NCI-H345 treated with DMSO at 0.1 percent for 48 hours (cell line): ENCODE measurements around the gene HS6ST1.

Experiments
- DNase-seq: peaks from one replicate; lab custom pipeline; 2025; ENCODE audit not compliant: unreplicated experiment; lab: John Stamatoyannopoulos, UW

HS6ST1 gene

GRCh38 chr2:128284037-128284441 is 34.6 kb downstream of the HS6ST1 start:
- DNase-seq = no peak

GRCh38 chr2:128282976-128283810 is 35.5 kb downstream of the HS6ST1 start:
- no peak for DNase-seq

DNA sequence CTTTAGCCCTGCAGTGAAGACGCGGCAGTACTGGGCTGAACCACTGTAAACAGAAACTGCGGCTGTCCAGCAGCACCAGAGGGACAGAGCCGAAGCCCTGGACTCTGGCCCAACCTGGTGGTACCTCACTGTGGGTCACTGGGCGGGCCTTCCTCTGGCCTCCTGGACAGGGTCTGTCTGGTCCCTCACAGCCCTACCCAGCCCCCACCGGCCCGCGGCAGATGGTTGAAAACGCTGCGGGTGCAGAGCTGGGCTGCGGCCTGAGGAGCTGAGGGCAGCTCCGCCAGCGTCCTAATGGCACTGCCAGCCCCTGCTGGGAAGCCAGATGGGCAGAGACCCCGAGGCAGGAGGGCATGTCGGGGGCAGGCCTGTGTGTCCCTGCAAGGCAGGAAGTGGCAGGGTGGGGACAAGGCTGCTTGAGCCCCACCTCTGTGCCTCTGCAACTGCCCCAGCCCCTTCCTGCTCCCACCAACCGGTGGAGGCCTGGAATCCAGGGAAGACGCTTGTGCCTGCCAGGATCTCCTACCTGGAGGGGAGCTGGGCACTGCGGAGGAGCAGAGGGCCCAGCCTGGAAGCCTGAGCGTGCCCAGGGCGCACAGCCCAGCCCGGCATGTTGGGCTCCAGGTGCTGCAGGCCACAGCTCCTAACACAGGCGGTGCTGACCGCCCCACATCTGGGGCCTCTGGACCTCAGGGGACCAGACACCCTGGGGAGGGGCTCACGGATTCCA is 36.3 kb downstream of the HS6ST1 start:
- DNase-seq = no peak

DNA sequence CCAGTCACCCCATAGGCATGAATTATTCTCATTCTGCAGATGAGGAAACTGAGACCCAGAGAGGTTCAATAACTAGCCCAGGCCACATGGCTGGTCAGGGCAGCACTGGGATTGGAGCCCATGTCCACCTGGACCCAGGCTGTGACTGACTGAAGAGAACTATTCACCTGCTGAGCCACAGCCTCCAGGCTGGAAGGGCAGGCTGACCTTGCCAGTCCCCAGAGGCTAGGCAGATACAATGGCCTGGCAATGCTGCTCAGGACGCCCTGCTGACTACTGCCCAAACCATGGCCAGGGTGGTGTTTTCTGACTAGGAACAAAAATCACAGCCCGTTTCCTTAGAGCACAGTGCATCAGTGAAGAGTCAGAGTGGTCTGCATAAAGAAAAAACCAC is 36.8 kb downstream of the HS6ST1 start:
- no peak for DNase-seq

GRCh38 chr2:128280901-128281321 is 37.8 kb downstream of the HS6ST1 start:
- no peak for DNase-seq

GRCh38 chr2:128280158-128280871 is 38.4 kb downstream of the HS6ST1 start:
- DNase-seq = no peak

DNA sequence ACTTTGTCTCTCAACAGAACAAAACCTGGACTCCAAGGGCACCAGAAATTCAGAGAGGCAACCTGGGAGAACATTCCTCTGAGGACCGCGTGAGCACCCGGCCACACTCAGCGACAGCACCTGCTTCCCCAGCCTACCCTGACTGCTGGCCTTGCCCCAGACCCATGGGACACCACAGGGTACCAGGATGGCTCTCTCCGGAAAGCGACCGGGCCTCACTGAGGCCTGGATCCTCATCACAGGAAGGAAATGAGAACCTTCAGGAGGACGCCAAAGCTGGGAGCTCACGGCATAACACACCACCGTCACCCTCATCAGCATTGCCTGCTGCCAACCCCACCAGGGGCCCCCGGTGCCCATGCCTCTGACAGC is 38.9 kb downstream of the HS6ST1 start:
- no peak for DNase-seq

DNA sequence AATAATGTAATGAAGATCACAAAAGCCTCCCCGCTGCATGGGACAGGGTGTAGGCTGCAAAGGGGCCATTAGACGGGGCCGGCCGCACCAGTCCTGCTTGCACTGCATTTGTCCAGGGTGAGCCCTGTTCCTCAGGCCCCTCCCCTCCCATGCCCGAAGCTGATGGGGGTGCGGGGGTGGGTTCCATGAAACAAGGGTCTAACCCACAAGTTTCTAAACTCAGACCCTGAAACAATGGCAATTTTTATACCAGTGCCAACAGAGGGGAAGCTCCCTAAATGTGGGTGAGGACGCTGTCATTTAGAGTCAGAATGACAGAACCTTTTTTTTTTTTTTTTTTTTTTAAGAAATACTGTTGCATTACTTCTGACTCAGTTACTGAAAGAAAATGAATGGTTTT is 39.7 kb downstream of the HS6ST1 start:
- no peak for DNase-seq

DNA sequence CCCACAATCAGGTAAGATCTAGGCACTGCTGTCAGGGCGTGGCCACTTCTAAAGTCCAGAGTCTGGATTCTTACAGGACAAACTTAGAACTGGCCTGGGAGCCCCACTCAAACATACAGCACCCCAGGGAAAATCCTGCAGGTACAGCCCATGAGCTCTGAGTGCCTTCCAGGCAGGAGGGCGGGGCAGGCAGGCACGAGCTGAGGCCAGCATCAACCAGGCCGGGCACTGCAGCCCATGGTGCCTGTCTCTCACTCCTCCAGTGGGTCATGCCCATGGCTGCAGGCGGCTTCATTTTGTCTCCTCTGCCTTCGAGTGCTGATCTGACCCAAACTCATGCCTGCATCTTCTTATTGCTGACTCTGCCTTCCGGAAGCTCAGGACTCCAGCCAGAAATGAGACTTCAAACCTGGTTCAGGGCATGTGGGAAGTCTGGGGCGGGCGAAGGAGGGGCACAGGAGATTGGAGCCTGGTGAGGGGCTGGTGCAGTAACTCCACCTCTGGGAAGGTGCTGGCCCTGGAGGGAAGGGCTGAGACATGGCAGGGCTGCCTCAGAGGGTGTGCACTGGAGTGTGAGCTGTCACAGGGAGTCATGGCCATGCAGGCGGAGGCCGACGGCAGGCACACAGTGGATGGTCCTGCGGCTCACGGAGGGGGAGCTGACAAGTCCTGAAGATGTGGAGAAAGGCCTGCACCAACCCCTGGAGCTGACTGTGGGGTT is 40.5 kb downstream of the HS6ST1 start:
- no peak for DNase-seq

- DNase-seq = no peak
Measured at GRCh38 chr2:128276878-128277675, 41.6 kb downstream of the HS6ST1 start.

- DNase-seq = no peak
Measured at GRCh38 chr2:128275498-128276045, 43.1 kb downstream of the HS6ST1 start.

GRCh38 chr2:128274218-128274617 is 44.5 kb downstream of the HS6ST1 start:
- DNase-seq = no peak

- no peak for DNase-seq
Measured at GRCh38 chr2:128273469-128274081, 45.1 kb downstream of the HS6ST1 start.

DNA sequence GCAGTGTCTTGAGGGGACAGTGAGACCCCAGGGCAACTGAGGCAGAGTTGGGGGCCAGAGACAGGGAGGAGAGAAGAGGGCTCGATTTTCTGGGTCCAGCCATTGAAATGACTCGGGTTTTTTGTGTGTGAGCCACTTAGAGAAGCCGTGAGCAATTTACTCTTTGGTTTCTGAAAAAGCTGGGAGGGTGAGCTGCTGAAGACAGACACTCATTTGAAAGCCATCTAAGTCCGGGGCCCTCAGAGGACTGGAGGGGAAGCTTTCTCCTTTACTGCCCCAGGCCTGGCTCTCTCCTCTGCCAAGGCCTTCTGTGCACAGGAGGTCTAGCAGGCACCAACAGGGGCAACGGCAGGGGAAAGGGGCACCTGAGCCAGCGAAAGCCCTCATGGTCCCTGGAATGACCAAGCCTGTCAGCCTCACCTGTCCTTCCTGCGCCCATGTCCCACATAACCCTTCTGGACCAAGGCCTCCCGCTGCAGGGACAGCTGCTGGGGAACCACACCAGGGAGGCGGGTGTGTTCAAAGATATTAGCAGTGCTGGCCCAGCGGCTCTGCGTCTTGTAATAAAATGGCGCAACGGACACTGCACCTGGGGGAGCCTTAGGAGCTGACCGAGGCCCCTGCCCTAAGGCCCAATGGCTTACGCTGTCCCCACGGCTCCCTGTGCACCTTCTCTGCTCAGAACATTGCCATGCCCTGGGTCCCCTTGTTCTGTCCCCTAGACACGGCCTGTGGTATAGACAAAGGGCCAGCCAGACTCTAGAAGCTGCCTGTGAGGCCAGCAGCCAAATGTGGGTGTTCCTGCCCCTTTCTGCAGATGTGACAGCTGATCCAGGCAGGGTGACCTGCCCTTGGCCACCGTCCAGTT is 45.8 kb downstream of the HS6ST1 start:
- DNase-seq = no peak

- no peak for DNase-seq
Measured at GRCh38 chr2:128271911-128272600, 46.6 kb downstream of the HS6ST1 start.

- DNase-seq = no peak
Measured at GRCh38 chr2:128271597-128271910, 47.1 kb downstream of the HS6ST1 start.

- no peak for DNase-seq
Measured at GRCh38 chr2:128270672-128271596, 47.7 kb downstream of the HS6ST1 start.
